Kasumi-1 (cell line): Measurements from ENCODE around the gene PAOX.
"Not testable (repeated sequence)": the region's sequence is repeated elsewhere in the genome, so short reads cannot be mapped to it uniquely, and the experiment has no call there.

Experiments
- DNase-seq, 2 experiments: peaks; one replicate each; lab custom pipeline; 2025; lab: John Stamatoyannopoulos, UW

The PAOX gene

DNA sequence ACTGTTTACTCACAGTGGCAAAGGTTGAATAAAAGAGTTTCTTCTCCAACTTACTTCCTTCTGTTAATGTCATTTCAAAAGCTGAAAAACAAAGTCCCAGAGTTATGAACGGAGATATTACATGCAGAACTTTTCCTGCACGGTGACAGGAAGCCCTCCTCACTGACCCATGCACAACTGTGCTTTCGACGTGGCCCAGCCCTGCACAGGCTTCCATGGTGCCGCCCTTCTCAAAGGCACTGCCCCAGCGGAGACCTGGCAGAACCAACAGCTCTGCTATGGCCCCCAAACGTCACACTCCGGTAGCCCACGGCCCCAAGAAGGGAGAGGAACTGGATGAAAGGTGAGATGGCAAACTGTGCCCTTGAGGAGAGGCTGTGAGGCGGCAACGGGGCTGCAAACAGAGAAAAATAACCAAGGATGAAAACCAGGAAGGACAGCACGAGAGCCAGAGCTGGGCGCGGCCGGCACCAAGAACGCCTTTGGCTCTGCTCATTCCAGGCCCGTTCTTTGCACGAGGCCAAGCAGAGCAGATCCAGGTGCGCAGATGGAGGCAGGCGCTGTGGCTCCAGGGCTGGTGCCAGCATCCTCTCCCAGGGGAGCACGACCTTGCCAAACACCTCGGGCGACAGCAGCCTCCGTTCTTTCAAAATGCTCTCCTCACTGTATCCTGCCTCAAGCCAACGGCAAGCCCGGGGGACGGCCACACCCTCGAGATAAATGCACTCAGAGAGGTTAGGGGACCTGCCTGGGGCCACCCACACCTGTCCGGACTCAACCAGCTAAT, 14.2 kb upstream of the PAOX start:
- no peak for DNase-seq

DNA sequence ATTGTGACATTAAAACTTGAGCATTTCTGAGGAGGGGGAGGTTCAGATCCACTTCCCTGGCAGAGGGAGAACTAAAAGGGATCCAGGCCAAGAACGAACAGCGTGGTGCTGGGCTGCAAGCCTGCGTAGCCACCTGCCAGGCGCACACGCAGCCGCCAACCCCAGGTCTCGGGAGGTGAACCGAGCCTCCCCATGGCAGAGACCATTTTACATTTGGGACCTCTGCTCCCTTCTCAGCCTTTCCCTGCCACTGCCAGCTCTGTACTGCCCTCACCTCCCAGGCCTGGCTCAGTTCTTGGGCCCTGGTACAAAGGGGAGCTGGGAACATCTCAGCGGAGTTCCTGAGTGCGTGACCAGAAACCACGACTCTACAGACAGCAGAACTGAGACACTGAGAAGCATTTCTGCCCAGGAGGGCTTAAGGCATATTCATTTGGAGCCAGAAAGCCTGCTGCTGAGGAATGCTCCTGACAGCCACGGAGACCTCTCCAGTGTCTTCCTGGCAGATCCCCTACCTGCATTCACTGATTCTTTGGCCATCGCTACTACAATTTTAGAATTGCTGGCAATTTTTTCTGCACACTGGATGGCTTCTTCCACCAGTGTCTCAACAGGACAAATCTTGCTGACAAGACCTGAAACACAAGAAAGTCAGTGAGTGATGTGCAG, 13.5 kb upstream of the PAOX start:
- no peak for DNase-seq

DNA sequence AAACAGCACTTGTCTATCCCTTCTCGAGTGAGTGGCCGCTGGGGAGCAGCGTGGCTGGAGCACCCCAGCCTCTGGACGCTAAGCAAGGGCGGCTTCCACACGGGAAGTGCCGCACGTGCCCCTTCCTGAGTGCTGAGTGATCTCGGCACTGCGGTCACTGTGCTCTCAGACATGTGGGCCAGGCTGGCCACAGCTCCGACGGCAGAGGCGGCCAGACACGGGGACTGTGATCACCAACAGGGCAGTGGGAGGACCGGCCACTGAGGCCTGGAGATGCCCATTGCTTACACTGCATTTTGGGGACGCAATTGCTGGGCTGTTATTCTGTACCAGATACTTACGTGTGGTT, 13.0 kb upstream of the PAOX start:
- DNase-seq: no peak

DNA sequence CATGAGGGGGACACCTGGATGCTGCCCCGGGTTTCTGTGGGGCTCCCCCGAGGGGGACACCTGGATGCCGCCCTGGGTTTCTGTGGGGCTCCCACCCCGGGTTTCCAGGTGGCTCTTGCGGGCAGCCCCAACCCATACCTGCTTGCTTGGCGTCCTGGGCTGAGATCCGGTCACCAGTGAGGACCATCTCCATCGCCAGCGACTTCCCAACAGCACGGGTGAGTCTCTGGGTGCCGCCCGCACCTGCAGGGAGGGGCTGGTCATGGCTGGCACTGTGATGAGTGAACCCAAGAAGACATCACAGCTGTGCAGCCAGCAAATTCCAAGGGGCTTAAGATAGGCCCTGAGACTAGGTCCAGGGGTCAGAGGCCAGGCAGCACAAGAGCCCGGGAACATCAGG, 12.3 kb upstream of the PAOX start:
- no peak for DNase-seq

DNA sequence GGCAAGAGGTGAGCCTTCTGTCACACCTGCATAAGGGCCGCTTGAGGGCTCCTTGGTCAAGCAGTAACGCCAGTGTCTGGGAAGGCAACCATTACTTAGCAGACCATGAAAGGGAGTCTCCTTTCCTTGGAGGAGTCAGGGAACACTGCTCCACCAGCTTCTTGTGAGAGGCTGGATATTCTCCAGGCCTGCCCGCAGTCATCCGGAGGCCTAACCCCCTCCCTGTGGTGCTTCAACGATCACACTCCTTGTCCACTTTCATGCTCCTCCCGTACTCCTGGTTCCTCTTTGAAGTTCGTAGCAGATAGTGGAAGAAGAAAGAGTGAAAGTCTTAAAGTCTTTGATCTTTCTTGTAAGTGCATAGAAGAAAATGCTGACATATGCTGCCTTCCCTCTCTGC, 11.6 kb upstream of the PAOX start:
- DNase-seq: not testable (repeated sequence)

DNA sequence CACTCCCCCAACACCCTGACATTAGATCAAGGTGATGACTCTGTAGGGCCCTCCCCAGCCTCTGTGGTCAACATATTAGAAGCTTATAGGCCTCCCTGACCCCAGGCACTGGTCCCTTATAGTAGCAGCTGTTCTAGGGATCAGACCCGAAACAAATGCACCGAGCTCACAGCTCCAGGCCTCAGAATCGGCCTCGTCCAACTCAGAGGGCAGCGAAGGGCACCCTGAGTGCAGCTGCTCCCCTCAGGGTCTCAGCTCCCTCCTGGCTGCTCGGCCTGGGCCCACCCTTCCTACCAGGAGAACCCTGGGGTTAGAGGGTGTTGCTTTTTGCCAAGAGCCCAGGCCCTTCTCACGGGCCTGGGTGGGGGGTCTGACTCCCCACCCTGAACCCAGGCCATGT, 10.9 kb upstream of the PAOX start:
- DNase-seq: no peak

DNA sequence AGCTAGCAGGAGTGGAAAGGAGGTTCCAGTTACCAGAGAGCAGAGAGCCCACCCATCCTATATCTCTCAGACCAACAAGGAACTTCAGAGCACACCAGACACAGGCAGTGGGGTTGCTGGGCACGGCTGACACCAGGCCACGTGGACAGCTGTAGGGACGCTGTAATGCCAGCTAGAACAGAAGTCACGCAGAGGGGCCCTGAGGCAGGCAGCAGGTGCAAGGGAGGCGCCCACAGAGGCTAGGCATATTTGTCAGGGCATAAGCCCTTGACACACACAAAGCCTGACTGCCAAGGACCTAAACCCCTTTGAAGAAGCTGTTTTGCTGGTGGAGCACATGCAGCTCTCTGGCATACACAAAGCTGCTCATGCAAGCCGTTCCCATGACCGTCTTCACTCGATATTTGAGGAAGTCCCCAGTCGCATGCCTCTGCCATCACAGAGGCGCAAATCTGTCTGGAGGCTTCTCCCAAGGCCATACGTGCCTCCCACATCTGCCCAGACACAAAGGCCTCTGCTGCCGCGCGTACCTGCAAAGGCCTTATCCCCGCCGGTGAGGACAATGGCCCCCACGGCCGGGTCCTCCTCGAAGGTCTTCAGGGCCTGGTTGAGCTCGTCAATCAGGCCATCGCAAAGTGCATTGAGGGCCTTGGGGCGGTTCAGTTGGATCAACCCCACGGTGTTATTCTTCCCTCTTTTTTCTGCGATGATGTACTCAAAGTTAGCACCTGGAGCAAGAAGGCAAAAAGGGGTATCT, 8.9 kb upstream of the PAOX start:
- DNase-seq: no peak

DNA sequence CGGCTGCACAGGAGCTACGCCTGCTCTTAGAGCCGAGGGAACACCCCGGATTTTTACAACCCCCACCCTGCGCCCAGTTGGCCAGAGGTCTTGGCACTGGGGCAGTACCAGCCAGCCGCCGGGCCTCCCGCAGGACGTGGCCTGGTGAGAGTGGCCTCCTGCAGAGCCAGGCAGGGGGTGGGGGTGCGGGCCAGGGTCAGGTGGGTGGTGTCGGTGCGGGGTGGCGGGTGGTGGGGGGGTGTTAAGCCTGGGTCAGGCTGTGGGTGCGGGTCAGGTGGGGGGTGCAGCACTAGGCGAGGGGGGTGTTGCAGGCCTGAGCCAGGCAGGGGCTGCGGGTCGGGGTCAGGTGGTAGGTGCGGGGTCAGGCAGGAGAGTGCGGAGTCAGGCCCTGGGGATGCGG, 6.6 kb upstream of the PAOX start:
- no peak for DNase-seq

DNA sequence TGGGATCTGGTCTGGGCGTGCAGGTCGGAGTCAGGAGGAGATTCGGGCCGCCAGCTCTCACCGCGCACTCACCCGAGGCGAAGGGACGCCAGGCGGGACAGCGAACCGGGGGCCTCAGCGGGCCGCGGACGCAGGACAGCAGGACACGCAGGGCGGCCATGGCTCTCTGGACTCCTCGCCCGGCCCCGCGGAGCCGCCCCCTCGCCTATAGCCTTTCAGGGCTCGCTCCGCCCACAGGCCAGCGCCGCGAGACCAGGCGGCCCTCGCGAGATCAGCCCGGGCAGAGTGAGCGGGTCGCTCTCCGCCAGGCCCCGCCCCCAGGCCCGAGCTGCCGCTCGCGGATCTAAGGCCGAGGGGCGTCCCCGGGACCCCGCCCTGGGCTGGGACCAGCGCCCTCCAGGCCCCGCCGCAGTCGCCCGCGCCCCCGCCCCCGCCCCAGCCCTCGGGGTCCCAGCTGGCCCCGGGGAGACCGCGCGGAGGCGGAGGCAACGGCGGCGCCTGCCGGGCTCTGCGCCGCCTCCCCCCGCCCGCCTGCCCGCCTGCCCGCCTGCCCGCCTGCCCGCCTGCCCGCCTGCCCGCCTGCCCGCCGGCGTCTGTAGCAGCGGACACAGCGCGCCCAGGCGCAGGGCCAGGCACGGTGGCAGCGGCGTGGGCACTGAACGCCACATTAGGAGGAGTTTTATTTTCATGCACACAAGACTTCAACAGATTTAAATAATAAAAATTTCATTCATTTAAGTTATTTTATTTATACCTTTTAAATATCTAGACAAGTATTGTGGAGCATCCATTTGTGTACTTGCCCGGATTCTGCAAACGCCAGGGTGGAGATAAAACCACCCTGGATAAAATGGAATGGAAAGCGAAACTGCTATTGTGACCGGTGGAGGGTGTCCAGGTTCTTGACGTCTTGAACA, 5.6 kb upstream of the PAOX start, which contains the start of gene ECHS1:
Gene ECHS1, minus strand, starts transcription at position 181 of the 917 bp plus-strand sequence. Its CDS starts 21 bp downstream, at position 160.
- peak; percentile 89 to 91 for DNase-seq

DNA sequence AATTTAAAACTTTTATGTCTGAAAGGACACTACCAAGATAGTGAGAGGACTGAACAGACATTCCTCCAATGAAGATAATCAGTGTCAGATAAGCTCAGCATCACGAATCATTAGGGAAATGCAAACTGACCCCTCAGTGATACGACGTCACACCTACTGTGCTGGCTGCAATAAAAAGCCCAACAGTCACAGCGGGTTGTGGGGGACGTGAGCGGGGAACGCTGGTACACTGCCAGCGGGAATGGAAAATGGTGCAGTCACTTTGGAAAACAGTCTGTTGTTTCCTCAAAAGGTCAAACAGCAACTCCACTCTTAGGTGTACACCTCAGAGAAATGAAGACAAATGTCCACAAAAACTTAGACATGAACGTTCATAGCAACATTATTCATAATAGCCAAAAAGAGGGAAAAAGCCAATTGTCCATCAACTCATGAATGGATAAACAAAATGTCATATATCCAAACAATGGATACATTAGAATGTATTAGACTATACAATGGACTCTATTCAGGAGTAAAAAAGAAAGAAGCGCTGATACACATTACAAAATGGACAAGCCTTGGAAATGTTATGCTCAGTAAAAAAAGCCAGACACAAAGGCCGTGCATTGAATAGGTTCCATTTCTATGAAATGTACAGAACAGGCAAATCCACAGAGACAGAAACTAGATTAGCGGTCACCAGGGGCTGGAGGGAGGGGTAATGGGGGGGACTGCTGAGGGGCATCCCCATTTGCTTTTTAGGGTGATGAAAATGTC, 3.5 kb upstream of the PAOX start:
- no peak for DNase-seq

DNA sequence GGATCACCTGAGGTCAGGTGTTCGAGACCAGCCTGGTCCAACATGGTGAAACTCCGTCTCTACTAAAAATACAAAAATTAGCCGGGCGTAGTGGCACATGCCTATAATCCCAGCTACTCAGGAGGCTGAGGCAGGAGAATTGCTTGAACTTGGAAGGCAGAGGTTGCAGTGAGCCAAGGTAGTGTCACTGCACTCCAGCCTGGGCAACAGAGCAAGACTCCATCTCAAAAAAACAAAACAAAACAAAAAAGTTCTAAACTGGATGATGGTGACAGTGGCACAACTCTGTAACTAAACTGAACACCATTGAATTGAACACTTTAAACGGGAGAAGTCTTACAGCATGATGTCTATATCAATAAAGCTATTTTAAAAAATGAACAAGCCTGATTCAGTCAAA, 2.9 kb upstream of the PAOX start:
- DNase-seq: not testable (repeated sequence)

DNA sequence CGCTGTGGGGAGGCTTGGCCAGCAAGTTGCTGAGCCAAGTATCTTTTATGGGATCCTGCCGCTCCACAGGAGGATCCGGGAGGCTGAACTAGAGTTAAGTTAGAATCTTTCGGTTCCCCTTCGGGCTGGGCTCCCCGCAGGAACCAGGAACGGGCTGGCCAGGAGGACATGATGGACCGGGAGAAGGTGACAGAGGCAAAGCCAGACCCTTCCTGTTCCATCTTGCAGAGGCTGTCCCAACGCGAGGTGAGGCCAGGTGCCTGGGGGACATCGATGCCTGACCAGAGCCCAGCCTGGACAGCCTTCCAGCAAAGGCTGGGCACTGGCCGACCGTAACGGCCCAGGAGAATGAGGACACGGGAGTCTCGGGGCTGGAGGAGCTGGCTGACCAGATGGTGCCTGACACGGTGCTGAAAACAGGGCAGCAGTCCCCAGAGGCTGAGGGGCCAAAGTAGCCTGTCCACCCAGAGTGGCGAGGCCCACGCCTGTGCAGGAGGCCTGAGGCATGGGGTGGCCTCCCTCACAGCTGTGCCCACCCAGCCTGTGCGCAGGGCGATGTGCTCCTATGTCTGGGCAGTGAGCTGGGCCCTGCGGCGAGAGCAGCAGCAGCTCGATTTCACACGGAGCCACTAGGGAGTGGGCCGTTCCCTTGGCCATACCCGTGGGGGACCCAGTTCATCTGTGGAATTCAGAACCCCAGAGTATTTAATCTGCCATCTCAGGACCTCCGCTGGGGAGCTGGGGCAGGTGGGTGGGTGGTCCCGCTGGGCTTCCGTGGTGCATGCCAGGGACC, 1.8 kb upstream of the PAOX start:
- no peak for DNase-seq

DNA sequence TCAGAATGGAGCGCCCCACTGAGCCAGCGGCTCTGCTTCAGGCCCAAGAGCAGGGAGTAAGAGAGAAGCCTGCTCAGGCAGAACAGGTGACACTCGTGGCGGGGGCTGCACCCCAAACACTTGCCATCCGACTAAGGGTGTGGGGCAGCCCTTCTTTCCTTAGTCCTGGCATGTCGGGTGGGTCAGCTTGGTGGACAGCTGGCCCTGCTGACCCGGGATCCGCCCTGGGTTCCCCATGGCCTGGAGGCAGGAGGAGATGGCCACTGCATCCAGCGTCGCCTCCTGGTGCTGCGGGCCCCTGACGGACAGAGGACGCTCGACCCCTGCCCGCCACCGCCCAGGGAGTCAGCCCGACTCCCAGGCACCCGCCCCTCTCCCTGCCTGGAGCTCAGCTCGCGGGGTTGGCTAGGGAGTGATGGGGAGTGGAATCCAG, 1.2 kb upstream of the PAOX start:
- no peak for DNase-seq

DNA sequence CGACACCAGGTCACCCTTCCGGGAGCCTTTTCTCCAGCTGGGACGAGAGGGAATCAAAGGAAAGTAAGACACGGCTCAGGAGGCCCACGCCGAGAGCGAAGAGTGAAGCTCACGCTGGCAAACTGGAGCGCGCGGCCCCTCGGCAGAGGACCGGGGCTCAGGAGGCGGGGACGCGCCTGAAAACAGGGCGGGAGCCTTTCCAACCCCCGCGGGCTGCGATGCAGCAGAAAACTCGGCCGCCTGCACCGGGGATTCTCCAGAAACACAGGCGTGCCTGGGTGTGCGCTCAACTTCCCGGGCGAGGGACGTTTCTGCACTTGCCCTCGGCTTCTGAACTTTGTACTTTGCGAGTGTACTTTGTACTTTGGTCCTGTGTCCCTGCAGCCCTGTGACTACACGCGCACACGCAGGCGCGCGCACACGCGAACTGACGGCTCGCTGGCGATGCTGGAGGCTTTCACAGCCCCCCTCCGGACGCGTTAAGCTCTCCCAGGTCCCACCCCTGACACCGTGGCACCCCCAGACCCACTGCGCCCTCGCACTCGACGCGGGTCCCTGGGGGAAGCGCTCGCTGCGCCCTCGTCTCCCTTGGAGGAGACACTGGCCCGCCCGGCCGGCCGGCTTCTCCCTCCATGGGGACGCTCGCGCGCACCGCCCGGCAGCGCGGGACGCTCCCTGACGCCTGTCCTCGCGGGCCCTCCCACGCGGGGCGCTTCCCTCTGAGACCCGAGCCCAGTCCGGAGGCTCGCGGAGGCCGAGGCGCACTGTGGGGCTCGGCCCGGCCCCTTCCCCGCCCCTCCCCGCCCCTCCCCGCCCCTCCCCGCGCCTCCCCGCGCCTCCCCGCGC, 588 bp upstream of the PAOX start:
- peak; percentile 51 to 75 for DNase-seq

DNA sequence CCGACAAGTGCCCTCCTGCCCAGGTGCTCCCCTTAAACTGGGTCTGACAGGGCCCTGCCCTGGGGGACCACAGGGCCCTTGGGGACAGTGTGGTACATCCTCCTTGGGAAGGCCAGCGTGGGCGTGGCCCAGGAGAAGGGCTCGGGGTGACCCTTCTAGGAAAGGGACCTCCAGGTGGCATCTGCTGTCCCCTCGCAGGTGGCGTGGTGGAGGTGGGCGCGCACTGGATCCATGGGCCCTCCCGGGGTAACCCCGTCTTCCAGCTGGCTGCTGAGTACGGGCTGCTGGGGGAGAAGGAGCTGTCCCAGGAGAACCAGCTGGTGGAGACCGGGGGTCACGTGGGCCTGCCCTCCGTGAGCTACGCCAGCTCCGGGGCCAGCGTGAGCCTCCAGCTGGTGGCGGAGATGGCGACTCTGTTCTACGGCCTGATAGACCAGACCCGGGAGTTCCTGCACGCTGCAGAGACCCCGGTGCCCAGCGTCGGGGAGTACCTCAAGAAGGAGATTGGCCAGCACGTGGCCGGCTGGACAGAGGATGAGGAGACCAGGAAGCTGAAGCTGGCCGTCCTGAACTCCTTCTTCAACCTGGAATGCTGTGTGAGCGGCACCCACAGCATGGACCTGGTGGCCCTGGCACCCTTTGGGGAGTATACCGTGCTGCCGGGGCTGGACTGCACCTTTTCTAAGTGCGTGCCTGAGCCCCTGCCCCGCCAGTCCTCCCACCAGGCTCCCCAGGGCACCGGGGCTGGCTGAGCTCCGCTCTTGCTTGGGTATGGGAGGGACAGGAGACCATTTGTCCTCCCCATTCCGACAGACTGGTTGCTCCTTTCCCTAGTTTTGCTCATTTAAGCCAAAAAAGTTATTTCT, 972 bp downstream of the PAOX start:
- no peak for DNase-seq

DNA sequence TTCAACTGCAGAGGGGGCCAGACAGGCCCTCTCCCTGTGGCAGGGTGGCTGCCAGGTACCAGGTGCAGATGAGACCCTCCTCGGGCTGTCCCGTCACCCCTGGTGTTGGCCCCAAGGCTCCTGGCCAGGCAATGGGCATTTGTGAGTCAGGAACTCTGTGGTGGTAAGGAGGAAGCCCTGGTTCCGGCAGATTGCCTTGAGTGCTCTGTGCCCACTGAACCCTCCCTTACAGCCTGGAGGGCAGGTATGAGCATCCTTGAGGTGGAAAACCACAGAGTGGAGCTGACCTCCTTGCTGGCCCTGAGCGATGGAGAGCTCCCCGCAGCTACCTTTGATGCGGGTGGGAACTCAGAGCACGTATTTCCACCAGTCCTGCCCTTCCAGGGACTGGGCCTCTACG, 2.0 kb downstream of the PAOX start:
- no peak for DNase-seq

DNA sequence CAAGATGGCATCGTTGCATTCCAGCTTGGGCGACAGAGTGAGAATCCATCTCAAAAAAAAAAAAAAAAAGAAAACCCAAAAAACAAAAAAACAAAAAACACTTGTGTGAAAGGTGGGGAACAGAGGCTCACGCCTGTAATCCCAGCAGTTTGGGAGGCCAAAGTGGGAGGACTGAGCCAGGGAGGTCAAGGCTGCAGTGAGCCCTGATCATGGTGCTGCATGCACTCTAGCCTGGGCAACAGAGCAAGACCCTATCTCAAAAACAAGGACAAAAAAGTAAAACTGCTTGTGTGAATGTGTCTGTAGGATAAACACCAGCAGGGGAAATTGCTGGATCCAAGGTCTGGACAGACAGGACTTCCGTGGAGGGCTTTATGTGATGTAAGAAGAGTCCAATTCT, 4.5 kb downstream of the PAOX start:
- no peak for DNase-seq

DNA sequence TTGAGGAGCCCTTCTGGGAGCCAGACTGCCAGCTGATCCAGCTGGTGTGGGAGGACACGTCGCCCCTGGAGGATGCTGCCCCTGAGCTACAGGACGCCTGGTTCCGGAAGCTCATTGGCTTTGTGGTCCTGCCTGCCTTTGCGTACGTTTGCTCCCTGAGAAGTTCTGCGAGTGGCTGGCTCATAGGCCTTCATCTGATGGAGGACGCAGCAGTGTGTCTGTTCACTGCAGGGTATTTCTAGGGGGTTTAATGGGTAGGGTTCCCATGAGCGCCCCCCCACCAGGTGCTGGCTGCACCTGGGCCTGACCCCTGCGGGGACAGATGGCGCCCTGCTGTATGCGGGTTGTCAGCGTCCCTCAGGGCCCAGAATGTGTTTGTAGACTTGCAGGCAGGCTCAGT, 5.0 kb downstream of the PAOX start:
- DNase-seq: no peak
